GM10847 (cell line): Measurements from ENCODE around the gene KRT25.

Source experiments
- POLR2A ChIP-seq: IDR thresholded peaks from 2 replicates; pipeline ENCODE4 v1.6.1; 2011; ENCODE audit not compliant: insufficient read length; ENCODE audit errors: extremely low read depth

Gene KRT25

DNA sequence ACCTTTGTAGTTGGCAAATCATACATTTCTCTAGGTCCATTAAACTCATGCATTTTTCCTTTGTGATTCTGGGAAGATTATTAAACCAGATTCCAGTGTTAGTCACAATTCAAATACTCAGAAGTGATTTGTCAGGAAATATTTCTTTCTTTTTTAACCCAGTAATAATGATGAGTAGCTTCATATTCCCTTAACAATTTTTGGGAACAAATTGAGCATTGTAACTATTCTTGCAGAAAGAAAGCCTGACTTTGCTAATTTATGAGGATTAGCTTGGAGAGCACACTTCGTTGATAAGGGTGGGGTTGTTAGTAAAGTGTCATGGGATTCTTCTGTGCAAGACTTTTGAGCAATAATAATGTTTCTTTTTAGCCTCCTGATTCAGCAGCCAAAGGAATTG is 32.9 kb downstream of the KRT25 start:
- TF ChIP-seq POLR2A: no peak

DNA sequence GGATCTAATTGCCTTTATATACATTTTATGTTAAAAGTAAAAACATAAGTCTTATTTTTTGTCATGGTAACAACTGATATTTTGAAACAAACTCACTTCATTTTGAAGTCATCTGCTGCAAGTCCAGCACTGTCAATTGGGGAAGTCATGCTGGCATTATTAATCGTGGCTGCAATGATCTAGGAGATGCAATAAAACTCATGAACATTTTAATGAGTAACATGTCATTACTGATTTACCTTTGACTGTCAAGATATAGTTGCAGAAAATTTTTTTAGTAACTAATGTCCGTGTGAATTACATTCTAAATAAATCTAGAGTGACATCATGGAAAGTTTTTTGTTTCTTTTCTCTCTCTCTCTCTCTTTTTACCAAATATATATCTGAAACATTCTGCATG is 34.2 kb downstream of the KRT25 start:
- TF ChIP-seq POLR2A: no peak

DNA sequence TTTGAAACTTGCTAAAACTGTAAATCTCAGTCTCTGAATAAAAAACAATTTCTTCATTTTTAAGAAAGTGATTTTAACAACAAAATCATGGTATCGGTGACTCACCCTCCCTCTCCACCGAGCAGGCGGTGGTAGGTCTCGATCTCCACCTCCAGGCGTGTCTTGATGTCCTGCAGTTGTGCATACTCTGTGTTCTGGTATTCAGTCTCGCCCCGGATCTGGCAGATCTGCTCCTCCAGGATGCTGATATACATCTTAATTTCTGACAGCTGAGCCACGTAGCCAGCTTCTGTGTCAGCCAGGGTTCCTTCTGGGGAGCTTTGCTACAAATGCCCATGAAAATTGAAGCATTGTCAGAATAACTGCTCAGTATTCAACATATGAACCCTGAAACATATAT is 36.2 kb downstream of the KRT25 start:
- no peak for TF ChIP-seq POLR2A

DNA sequence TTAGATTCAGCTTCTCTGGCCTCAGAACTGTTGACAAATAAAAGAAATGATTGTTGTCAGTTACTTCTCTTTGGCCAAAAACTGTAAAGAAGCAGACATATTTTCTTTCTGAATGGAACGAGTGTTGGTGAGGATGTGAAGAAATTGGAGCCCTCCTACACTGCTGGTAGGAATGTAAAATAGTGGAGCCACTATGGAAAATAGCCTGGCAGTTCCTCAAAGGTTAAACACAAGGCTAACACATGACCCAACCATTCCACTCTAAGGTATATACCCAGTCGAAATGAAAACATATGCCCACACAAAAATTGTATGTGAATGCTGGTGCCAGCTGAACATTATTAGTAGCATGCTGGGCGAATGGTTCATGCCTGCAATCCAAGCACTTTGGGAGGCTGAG is 37.4 kb downstream of the KRT25 start:
- TF ChIP-seq POLR2A: no peak

DNA sequence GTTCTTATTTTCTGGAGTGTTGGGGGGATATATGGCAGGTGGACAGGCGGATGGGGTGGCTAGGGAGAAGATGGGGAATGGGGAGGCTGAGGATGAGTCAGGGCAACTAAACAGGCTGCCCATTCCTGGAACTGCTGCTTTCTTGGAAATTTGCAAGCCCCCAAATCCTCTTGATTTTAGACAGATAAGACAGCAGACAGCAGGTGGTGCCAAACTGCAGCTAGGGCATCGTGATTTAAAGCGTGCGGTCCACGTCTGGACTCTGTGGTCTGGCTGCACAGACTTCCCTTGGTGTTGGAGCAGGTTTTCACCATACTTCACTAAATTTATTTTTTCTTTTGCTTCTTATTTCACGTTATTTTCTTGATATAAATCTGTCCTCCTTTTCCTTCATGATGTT is 40.7 kb downstream of the KRT25 start:
- no peak for TF ChIP-seq POLR2A

DNA sequence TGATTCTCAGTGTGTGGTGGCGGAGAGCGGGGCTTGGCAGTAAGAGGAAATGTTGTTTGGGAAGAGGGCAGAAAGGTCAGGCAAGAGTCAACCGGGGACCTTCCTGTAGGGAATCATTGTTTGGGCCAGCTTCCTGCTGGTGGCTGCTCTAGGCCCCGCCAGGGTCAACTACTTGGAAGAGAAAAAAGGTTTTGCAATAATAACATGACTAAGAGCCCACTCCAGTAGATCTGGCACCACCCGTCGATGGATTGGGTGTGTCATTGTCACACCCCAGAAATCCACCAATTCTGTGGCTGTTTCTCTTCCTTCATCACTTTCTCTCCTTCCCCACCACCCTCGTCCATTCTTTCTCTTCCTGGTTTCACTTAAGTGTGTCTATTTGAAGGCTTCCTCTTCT is 47.4 kb downstream of the KRT25 start:
- no peak for TF ChIP-seq POLR2A

DNA sequence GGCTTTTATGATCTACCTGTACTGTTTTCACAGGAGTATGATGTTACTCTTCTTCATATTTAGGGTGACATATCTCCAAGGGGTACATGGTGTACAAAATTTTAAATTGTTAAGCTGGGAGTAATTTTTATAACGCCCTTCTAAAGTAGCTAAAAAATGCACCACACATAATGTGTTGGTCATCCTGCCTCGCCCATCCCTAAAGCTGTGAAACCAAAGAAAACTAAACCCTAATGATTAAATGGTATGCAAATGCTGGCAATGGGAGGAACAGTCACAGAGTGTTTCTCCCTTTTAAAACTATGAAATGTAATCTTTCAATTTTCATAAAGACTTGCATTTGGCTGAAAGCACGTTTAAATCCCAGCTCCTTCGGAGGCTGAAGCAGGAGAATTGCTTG is 49.5 kb downstream of the KRT25 start:
- TF ChIP-seq POLR2A: no peak

DNA sequence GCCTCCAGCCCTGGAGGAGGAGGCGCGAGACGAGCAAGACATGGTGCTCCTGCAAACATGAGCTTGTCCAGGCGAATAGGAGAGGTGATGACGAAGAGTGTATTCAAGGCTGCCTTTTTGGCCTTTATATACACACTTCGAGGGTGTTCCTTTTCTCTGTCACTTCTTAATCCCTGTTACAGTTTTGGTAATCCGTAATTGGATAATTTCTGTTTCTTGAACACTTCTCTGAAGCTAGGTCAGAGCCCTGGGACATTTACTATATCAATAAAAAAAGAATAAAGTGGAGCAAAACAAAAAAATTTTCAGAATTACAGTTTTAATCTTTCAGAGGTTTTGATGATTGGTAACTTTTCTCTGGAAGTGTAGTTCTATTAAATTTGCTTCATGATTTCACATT is 51.5 kb downstream of the KRT25 start, which contains the start of gene KRT24:
Gene KRT24 (minus strand): TSS at position 101 of the 400 bp plus-strand sequence. CDS start 59 bp downstream, at position 42.
- no peak for TF ChIP-seq POLR2A

DNA sequence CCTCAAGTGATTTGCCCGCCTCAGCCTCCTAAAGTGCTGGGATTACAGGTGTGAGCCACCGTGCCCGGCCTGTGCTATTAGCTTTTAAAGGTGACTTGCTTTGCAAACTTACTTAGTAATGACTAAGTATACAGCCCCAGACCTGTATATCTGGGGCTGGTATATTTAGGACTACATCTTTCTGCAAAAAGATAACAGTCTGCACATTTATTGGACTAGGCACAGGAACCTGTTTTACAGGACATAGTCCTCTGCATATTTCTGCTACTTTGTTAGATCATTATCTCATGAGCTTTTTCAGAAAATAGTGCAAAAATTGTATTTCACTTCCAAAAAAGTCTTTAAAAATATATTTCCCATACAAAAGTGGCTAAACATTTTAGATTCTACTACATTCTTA is 52.9 kb downstream of the KRT25 start:
- TF ChIP-seq POLR2A: no peak

DNA sequence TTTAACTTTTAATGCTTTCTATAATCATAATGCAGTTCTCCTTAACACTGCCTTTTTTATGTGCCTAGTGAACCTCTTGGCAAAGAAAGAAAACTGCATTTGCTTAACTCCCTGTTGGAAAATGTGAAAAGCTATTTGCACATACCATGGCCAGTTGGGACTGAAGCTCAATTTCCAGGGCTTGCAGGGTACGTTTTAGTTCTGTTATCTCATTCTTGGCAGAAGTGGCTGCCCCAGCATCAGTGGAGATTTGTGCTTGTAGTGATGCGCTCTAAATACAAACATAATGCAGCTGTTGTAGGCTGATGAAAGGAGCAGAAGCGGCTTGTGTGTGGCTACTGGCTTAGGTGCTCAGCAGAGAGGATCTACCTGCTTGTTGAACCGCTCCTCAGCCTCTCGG is 55.3 kb downstream of the KRT25 start:
- TF ChIP-seq POLR2A: no peak

DNA sequence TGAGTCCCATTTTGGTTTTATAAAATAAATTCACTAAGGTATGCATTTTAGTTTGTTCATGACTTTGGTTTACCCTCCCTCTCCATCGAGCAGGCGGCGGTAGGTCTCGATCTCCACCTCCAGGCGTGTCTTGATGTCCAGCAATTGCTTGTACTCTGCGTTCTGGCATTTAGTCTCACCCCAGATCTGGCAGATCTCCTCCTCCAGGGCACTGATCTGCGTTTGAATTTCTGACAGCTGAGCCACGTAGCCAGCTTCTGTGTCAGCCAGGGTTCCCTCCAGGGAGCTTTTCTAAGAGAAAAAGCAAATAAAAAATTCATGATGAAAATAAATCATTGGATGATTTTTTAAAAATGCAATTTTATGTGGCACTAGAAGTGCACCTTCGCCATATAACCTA is 55.8 kb downstream of the KRT25 start:
- no peak for TF ChIP-seq POLR2A
